DOHH2 (cell line): ENCODE results near the gene HES4.

Experiments
- H3F3A ChIP-seq: fragments of 200-600 bp; sonication (generic), shearing (Covaris generic); 2 replicates; pipeline ENCODE4 v1.6.0; 2016; ENCODE audit warnings: antibody characterized with exemption, mild to moderate bottlenecking; ENCODE audit not compliant: control insufficient read depth, insufficient read depth
- H3K27ac ChIP-seq: fragments of 200-600 bp; sonication (generic); 2 replicates; pipeline ENCODE4 v1.5.1; 2014; ENCODE audit warnings: low read depth, mild to moderate bottlenecking, low read length, moderate library complexity
- H3K27me3 ChIP-seq: fragments of 200-600 bp; sonication (generic); 2 replicates; pipeline ENCODE4 v1.6.1; 2014; ENCODE audit warnings: mild to moderate bottlenecking, low read length, mixed read lengths; ENCODE audit not compliant: control insufficient read depth
- H3K36me3 ChIP-seq: fragments of 200-600 bp; sonication (generic); 2 replicates; pipeline ENCODE4 v1.6.1; 2014; ENCODE audit warnings: mild to moderate bottlenecking, low read length, moderate library complexity, mixed read lengths; ENCODE audit not compliant: control insufficient read depth
- H3K4me1 ChIP-seq: fragments of 200-600 bp; sonication (generic); 2 replicates; pipeline ENCODE4 v1.6.1; 2014; ENCODE audit warnings: mild to moderate bottlenecking, low read length, mixed read lengths; ENCODE audit not compliant: control insufficient read depth
- H3K4me2 ChIP-seq: fragments of 200-600 bp; sonication (generic); 2 replicates; pipeline ENCODE4 v1.6.0; 2014; ENCODE audit warnings: mild to moderate bottlenecking, low read length, moderate library complexity
- H3K4me3 ChIP-seq: fragments of 200-600 bp; sonication (generic); 2 replicates; pipeline ENCODE4 v1.5.1; 2014; ENCODE audit warnings: mild to moderate bottlenecking, low read length, mixed read lengths
- H3K79me2 ChIP-seq: fragments of 200-600 bp; sonication (generic); 2 replicates; pipeline ENCODE4 v1.6.1; 2014; ENCODE audit warnings: mild to moderate bottlenecking, low read length, mixed read lengths; ENCODE audit not compliant: control insufficient read depth
- H3K9me2 ChIP-seq: fragments of 200-600 bp; sonication (generic); replicated peaks from 2 replicates; pipeline ENCODE4 v1.6.1; 2014; ENCODE audit warnings: mild to moderate bottlenecking, low read length, mixed read lengths; ENCODE audit not compliant: control insufficient read depth
- H3K9me3 ChIP-seq: fragments of 200-600 bp; sonication (generic); 2 replicates; pipeline ENCODE4 v1.6.1; 2014; ENCODE audit warnings: antibody characterized with exemption, low read length, mixed read lengths; ENCODE audit not compliant: control insufficient read depth, insufficient read depth
- H4K20me1 ChIP-seq: fragments of 200-600 bp; sonication (generic); 2 replicates; pipeline ENCODE4 v1.6.0; 2014; ENCODE audit warnings: low read depth, mild to moderate bottlenecking, antibody characterized with exemption, low read length, moderate library complexity; ENCODE audit not compliant: control insufficient read depth, insufficient read depth
- CTCF ChIP-seq: fragments of 200-600 bp; sonication (generic); IDR thresholded peaks from one replicate; pipeline ENCODE4 v1.5.1; 2014; ENCODE audit warnings: antibody characterized with exemption, mild to moderate bottlenecking, low read depth, low read length; ENCODE audit not compliant: poor library complexity, severe bottlenecking
- EZH2phosphoT487 ChIP-seq: fragments of 200-600 bp; sonication (generic); IDR thresholded peaks from 2 replicates; pipeline ENCODE4 v1.6.1; 2017; ENCODE audit warnings: borderline replicate concordance, mild to moderate bottlenecking, antibody characterized with exemption, low read length, moderate library complexity, mixed read lengths

The HES4 gene

GRCh38 chr1:999725-1000356, at the start of gene HES4:
HES4 (minus strand) TSS chr1:1000097; CDS start chr1:999973, 124 bp downstream.
- no peak within 1 kb of the TSS for H3K4me2 ChIP-seq
- H3F3A ChIP-seq, result no peaks in the 10 kb centered on the region

GRCh38 chr1:1048765-1049164, 48.9 kb upstream of the HES4 start:
- no peaks in the 10 kb centered on the region for H3K27me3 ChIP-seq
- H3K9me2 ChIP-seq, result no peaks in the 10 kb centered on the region
- H3K36me3 ChIP-seq, result no peaks in the 10 kb centered on the region
- no peaks in the 10 kb centered on the region for H3K9me3 ChIP-seq
- H3K27ac ChIP-seq, result no peak overlapping the region
- H4K20me1 ChIP-seq, result no peaks in the 10 kb centered on the region
- no peaks in the 10 kb centered on the region for H3F3A ChIP-seq
- no peaks in the 10 kb centered on the region for H3K4me1 ChIP-seq
- no peak overlapping the region for H3K4me3 ChIP-seq
- no peak overlapping the region for H3K4me2 ChIP-seq
- TF ChIP-seq CTCF (no peak), EZH2phosphoT487 (no peak)
- H3K79me2 ChIP-seq, result no peaks in the 10 kb centered on the region

More at GRCh38 chr1:999725-1000356, at the start of gene HES4:
- no peak within 1 kb of the TSS for H3K4me3 ChIP-seq
- no peaks in the 10 kb centered on the region for H3K9me3 ChIP-seq
- H3K27me3 ChIP-seq, result peaks cover 28% of the 10 kb centered on the region
- H3K79me2 ChIP-seq, result no peaks in the 10 kb centered on the region
- no peaks in the 10 kb centered on the region for H3K9me2 ChIP-seq
- no peak for TF ChIP-seq EZH2phosphoT487
- TF ChIP-seq CTCF, result no peak
- H3K36me3 ChIP-seq, result no peaks in the 10 kb centered on the region
- no peaks in the 10 kb centered on the region for H4K20me1 ChIP-seq
- H3K4me1 ChIP-seq, result peaks cover 3% of the 10 kb centered on the region; the same call in 1 of the 2 replicates
- no peak within 1 kb of the TSS for H3K27ac ChIP-seq

- H3K36me3 ChIP-seq, result no peaks in the 10 kb centered on the region
- no peaks in the 10 kb centered on the region for H3K79me2 ChIP-seq
- H3K9me3 ChIP-seq, result no peaks in the 10 kb centered on the region
- no peaks in the 10 kb centered on the region for H3F3A ChIP-seq
- H3K9me2 ChIP-seq, result no peaks in the 10 kb centered on the region
- no peak overlapping the region for H3K27ac ChIP-seq
- no peaks in the 10 kb centered on the region for H4K20me1 ChIP-seq
- no peaks in the 10 kb centered on the region for H3K27me3 ChIP-seq
- TF ChIP-seq EZH2phosphoT487 (no peak), CTCF (no peak)
- H3K4me3 ChIP-seq, result no peak overlapping the region
- no peaks in the 10 kb centered on the region for H3K4me1 ChIP-seq
- no peak overlapping the region for H3K4me2 ChIP-seq
These were observed 48.1 kb upstream of the HES4 start for GRCh38 chr1:1047963-1048362.
